ENCODE data around the gene SFXN4. TPM values are rescaled to one million over a fixed set of nuclear protein-coding genes. Genes with fewer than 3 reads are reported as not detected.

SFXN4 gene
- total RNA-seq, 1 experiment from 2014 or later, result 67.0 TPM

DNA sequence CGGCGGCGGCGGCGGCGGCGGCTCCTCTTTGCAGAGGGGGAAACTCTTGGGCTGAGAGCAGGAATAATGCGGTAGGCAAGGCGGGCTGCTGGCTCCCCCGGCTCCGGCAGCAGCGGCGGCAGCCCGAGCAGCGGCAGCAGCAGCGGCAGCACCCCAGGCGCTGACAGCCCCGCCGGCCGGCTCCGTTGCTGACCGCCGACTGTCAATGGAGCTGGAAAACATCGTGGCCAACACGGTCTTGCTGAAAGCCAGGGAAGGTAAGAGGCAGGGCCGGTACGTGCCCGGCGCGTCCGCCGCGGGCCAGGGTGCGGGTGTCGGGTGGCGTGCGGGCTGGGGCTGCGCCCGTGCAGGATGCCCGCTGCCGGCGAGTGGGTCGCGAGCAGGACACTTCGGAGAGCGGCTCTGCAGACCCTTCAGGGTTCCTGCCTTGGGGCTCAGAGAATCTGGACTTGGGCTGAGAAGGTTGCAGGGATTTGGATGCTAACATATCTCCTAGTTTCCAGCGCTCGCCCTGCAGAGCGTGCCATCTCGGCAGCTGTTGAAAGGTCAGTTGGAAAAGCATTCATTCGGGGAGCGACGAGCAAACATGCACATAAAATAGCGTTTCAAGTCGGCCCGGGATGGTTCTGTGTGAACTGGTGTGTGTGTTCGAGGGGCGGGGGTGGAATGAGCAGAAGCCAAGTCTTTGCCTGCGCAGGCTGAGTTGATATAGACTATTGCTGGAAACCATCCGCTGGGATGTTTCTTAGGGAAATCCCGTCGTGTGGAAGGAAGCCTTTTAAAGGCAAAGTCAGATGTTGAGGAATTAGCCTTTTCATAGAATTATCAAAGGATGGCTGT is 42.4 kb upstream of the SFXN4 start:
- TF ChIP-seq TCF7L2 (IDR thresholded peaks at IDR 0.05; ENCODE audit: low read depth, low read length), result no peak
- peak; percentile 70; the same call in 1 of the 2 replicates for TF ChIP-seq SIN3A (IDR thresholded peaks at IDR 0.05; ENCODE audit: borderline replicate concordance, insufficient read depth, low read depth, low read length)
- peak overlapping the region; percentile 80 to 94 for H3K4me3 ChIP-seq (ENCODE audit: low read depth in 2 of 2, low read length in 2 of 2)
- peaks cover 43% of the 10 kb centered on the region for H3K4me1 ChIP-seq (ENCODE audit: control insufficient read depth, insufficient read depth, low read length)
- CTCF ChIA-PET, result interaction anchor here (0.6 to 0.7 kb wide), 2 partner anchors 31 to 45 kb away, joined by 5 to 11 read pairs; no protein-coding TSS in a partner anchor
- ATAC-seq (peak; percentile 33), DNase-seq (ENCODE audit: low read depth, low spot score) (no peak)
- H3K27me3 ChIP-seq (ENCODE audit: control insufficient read depth, insufficient read depth, low read length), result no peaks in the 10 kb centered on the region
- POLR2A ChIA-PET, result interaction anchor here (0.6 to 1.5 kb wide), 3 partner anchors 15 to 231 kb away, joined by 4 to 5 read pairs (median 4); no protein-coding TSS in a partner anchor
- intact Hi-C loops (cut with micrococcal nuclease; ENCODE audit: unreplicated experiment) (loop anchor here (2.0 to 5.0 kb wide), 3 partner anchors 44 to 209 kb away; no protein-coding TSS in a partner anchor), in situ Hi-C loops (cut with HindIII; ENCODE audit: low pct_unique_long_range_greater_than_20kb, low sequenced_read_pairs) (no loop called here)
- H3K36me3 ChIP-seq (ENCODE audit: control insufficient read depth, insufficient read depth, low read length), result no peaks in the 10 kb centered on the region
- no TSS peak for BruUV-seq (replicated peaks)
- peak overlapping the region; percentile 79 for H3K27ac ChIP-seq (ENCODE audit: low read length)
- H3K9me3 ChIP-seq (ENCODE audit: control insufficient read depth, insufficient read depth, low read depth, low read length), result no peaks in the 10 kb centered on the region

DNA sequence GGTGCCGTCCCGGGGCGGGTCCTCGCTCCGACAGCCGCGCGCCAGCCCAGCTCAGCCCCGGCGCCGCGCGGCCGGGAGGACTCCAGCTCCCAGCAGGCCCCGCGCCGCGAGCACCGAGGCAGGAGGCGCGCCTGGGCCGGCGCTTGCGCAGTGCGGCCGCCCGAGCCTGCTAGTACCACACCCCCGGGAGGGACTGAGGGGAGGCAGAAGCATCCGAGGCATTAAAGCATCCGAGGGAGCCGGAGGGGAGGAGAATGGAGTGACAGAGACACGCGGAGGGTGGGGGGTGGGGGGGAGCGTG is 41.8 kb upstream of the SFXN4 start, which contains the start of gene GRK5:
GRK5 (plus strand) TSS at position 206 of the 301 bp plus-strand sequence. CDS start 347 bp downstream, outside the sequence.
- Histone ChIP-seq H3K27me3 (ENCODE audit: control insufficient read depth, insufficient read depth, low read length) (no peaks in the 10 kb centered on the region), H3K36me3 (ENCODE audit: control insufficient read depth, insufficient read depth, low read length) (no peaks in the 10 kb centered on the region), H3K4me3 (ENCODE audit: low read depth in 2 of 2, low read length in 2 of 2) (peak within 1 kb of the TSS; percentile 80 to 94), H3K27ac (ENCODE audit: low read length) (peak within 1 kb of the TSS; percentile 90), H3K9me3 (ENCODE audit: control insufficient read depth, insufficient read depth, low read depth, low read length) (no peaks in the 10 kb centered on the region), H3K4me1 (ENCODE audit: control insufficient read depth, insufficient read depth, low read length) (peaks cover 42% of the 10 kb centered on the region)
- TF ChIP-seq POLR2AphosphoS5 (IDR thresholded peaks at IDR 0.05; ENCODE audit: low read depth, low read length), result no peak
- no peak; the same call in 1 of the 2 replicates for TF ChIP-seq SIN3A (IDR thresholded peaks at IDR 0.05; ENCODE audit: borderline replicate concordance, insufficient read depth, low read depth, low read length)
- TF ChIP-seq TCF7L2 (IDR thresholded peaks at IDR 0.05; ENCODE audit: low read depth, low read length), result no peak
- TF ChIP-seq, protein P1, sequence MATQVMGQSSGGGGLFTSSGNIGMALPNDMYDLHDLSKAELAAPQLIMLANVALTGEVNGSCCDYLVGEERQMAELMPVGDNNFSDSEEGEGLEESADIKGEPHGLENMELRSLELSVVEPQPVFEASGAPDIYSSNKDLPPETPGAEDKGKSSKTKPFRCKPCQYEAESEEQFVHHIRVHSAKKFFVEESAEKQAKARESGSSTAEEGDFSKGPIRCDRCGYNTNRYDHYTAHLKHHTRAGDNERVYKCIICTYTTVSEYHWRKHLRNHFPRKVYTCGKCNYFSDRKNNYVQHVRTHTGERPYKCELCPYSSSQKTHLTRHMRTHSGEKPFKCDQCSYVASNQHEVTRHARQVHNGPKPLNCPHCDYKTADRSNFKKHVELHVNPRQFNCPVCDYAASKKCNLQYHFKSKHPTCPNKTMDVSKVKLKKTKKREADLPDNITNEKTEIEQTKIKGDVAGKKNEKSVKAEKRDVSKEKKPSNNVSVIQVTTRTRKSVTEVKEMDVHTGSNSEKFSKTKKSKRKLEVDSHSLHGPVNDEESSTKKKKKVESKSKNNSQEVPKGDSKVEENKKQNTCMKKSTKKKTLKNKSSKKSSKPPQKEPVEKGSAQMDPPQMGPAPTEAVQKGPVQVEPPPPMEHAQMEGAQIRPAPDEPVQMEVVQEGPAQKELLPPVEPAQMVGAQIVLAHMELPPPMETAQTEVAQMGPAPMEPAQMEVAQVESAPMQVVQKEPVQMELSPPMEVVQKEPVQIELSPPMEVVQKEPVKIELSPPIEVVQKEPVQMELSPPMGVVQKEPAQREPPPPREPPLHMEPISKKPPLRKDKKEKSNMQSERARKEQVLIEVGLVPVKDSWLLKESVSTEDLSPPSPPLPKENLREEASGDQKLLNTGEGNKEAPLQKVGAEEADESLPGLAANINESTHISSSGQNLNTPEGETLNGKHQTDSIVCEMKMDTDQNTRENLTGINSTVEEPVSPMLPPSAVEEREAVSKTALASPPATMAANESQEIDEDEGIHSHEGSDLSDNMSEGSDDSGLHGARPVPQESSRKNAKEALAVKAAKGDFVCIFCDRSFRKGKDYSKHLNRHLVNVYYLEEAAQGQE (IDR thresholded peaks at IDR 0.05; ENCODE audit: insufficient read depth in 1 of 2, low read depth in 2 of 2, low read length in 1 of 2), result no peak
- TF ChIP-seq, protein P2, sequence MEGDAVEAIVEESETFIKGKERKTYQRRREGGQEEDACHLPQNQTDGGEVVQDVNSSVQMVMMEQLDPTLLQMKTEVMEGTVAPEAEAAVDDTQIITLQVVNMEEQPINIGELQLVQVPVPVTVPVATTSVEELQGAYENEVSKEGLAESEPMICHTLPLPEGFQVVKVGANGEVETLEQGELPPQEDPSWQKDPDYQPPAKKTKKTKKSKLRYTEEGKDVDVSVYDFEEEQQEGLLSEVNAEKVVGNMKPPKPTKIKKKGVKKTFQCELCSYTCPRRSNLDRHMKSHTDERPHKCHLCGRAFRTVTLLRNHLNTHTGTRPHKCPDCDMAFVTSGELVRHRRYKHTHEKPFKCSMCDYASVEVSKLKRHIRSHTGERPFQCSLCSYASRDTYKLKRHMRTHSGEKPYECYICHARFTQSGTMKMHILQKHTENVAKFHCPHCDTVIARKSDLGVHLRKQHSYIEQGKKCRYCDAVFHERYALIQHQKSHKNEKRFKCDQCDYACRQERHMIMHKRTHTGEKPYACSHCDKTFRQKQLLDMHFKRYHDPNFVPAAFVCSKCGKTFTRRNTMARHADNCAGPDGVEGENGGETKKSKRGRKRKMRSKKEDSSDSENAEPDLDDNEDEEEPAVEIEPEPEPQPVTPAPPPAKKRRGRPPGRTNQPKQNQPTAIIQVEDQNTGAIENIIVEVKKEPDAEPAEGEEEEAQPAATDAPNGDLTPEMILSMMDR (IDR thresholded peaks at IDR 0.05), result no peak
- CTCF ChIA-PET, result interaction anchor here (0.7 to 1.4 kb wide), 6 partner anchors 9 to 283 kb away, joined by 3 to 20 read pairs (median 4); no protein-coding TSS in a partner anchor
- intact Hi-C loops (cut with micrococcal nuclease; ENCODE audit: unreplicated experiment) (loop anchor here (2.0 to 5.0 kb wide), 3 partner anchors 45 to 209 kb away; no protein-coding TSS in a partner anchor), in situ Hi-C loops (cut with HindIII; ENCODE audit: low pct_unique_long_range_greater_than_20kb, low sequenced_read_pairs) (no loop called here)
- POLR2A ChIA-PET, result interaction anchor here (0.6 to 1.5 kb wide), 6 partner anchors 13 to 666 kb away, joined by 3 to 5 read pairs (median 4); no protein-coding TSS in a partner anchor
- DNase-seq (ENCODE audit: low read depth, low spot score) (peak; percentile 74), ATAC-seq (peak; percentile 91)
- BruUV-seq (replicated peaks), result no TSS peak

Data from Panc1 (cell line).